Parathyroid adenoma (tissue), 2 donors: ENCODE results near the gene TDRD12.

ENCODE experiments used
- H2AFZ ChIP-seq: fragments of 300-600 bp; sonication (generic); one replicate; pipeline ENCODE4 v1.7.0; 2017; ENCODE audit warnings: antibody characterized with exemption, mild to moderate bottlenecking
- H3K27ac ChIP-seq: fragments of 300-600 bp; sonication (generic); one replicate; pipeline ENCODE4 v1.7.0; 2017
- H3K27me3 ChIP-seq: fragments of 300-600 bp; sonication (generic); one replicate; pipeline ENCODE4 v1.7.0; 2017; ENCODE audit warnings: low read length; ENCODE audit not compliant: control insufficient read depth, insufficient read depth
- H3K36me3 ChIP-seq: fragments of 300-600 bp; sonication (generic); one replicate; pipeline ENCODE4 v1.7.0; 2017; ENCODE audit warnings: low read length; ENCODE audit not compliant: control insufficient read depth, insufficient read depth
- H3K4me1 ChIP-seq: fragments of 300-600 bp; sonication (generic); one replicate; pipeline ENCODE4 v1.7.0; 2017; ENCODE audit warnings: control low read depth
- H3K4me2 ChIP-seq: fragments of 300-600 bp; sonication (generic); one replicate; pipeline ENCODE4 v1.7.0; 2017; ENCODE audit warnings: low read length
- H3K4me3 ChIP-seq: fragments of 300-600 bp; sonication (generic); one replicate; pipeline ENCODE4 v1.7.0; 2017; ENCODE audit warnings: low read depth, low read length
- H3K79me2 ChIP-seq: fragments of 300-600 bp; sonication (generic); one replicate; pipeline ENCODE4 v1.7.0; 2017; ENCODE audit warnings: control low read depth
- H3K9ac ChIP-seq: fragments of 300-600 bp; sonication (generic); one replicate; pipeline ENCODE4 v1.7.0; 2017; ENCODE audit warnings: mild to moderate bottlenecking
- H3K9me3 ChIP-seq: fragments of 300-600 bp; sonication (generic); one replicate; pipeline ENCODE4 v1.7.0; 2017; ENCODE audit warnings: low read length; ENCODE audit not compliant: control insufficient read depth
- CTCF ChIP-seq: fragments of 300-600 bp; sonication (generic); IDR thresholded peaks from one replicate; pipeline ENCODE4 v1.7.0; 2017; ENCODE audit warnings: antibody characterized with exemption, mild to moderate bottlenecking
- donor health status: primary hyperparathyroidism.

TDRD12 gene

GRCh38 chr19:32717496-32717895, 2.1 kb upstream of the TDRD12 start:
- Histone ChIP-seq H2AFZ (no peak overlapping the region), H3K27me3 (no peaks in the 10 kb centered on the region), H3K4me3 (no peak overlapping the region)

GRCh38 chr19:32718286-32718685, 1.3 kb upstream of the TDRD12 start:
- H2AFZ ChIP-seq, result no peak overlapping the region
- H3K9ac ChIP-seq, result no peak overlapping the region
- no peak overlapping the region for H3K4me3 ChIP-seq
- no peaks in the 10 kb centered on the region for H3K9me3 ChIP-seq
- TF ChIP-seq CTCF, result no peak
- H3K27ac ChIP-seq, result no peak overlapping the region
- no peak overlapping the region for H3K4me2 ChIP-seq
- H3K27me3 ChIP-seq, result no peaks in the 10 kb centered on the region
- H3K79me2 ChIP-seq, result no peaks in the 10 kb centered on the region
- no peaks in the 10 kb centered on the region for H3K4me1 ChIP-seq
- H3K36me3 ChIP-seq, result no peaks in the 10 kb centered on the region

More at GRCh38 chr19:32717496-32717895, 2.1 kb upstream of the TDRD12 start:
- no peaks in the 10 kb centered on the region for H3K4me1 ChIP-seq
- no peaks in the 10 kb centered on the region for H3K9me3 ChIP-seq
- H3K79me2 ChIP-seq, result no peaks in the 10 kb centered on the region
- H3K4me2 ChIP-seq, result no peak overlapping the region
- H3K36me3 ChIP-seq, result no peaks in the 10 kb centered on the region
- H3K9ac ChIP-seq, result no peak overlapping the region
- H3K27ac ChIP-seq, result no peak overlapping the region
- no peak for TF ChIP-seq CTCF

DNA sequence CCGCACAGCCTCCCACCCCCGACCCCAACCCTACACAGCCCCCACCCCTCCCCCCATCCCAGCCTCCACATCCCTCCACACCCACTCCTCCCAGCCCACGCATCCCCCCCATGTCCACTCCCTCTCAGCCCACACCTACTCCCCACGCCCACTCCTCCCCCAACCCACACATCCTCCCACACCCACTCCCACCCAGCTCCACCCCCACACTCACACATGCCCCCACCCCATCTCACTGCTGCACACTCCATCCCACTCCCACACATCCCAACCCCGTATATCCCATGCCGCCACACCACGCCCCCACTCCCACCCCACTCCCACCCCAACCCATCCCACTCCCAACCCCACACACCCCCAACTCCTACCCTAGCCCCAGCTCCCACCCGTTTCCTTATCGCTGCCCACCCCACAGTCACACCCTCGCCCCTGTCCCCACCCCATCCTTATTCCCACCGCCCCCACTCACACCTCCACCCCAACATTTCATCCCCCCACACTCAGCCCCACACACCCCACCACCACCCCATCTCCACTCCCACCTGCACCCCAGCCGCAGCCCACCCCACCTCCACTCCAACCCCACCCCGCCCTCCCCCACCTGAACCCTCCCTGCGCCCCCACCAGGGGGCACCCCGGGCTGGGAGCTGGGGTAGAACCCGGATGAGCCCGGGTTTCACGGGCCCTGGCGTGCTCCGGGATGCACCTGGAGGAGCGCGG, 809 bp downstream of the TDRD12 start:
- H3K27ac ChIP-seq, result no peak overlapping the region
- H3K9ac ChIP-seq, result no peak overlapping the region
- TF ChIP-seq CTCF, result no peak
- H3K27me3 ChIP-seq, result no peaks in the 10 kb centered on the region
- no peak overlapping the region for H3K4me2 ChIP-seq
- no peaks in the 10 kb centered on the region for H3K4me1 ChIP-seq
- H3K79me2 ChIP-seq, result no peaks in the 10 kb centered on the region
- H2AFZ ChIP-seq, result no peak overlapping the region
- H3K36me3 ChIP-seq, result no peaks in the 10 kb centered on the region
- H3K9me3 ChIP-seq, result no peaks in the 10 kb centered on the region
- H3K4me3 ChIP-seq, result no peak overlapping the region

GRCh38 chr19:32720936-32721250, 1.3 kb downstream of the TDRD12 start:
- no peak for TF ChIP-seq CTCF
- H3K9ac ChIP-seq, result no peak overlapping the region
- no peaks in the 10 kb centered on the region for H3K79me2 ChIP-seq
- H3K4me3 ChIP-seq, result no peak overlapping the region
- H3K36me3 ChIP-seq, result no peaks in the 10 kb centered on the region
- H3K27me3 ChIP-seq, result no peaks in the 10 kb centered on the region
- no peak overlapping the region for H3K27ac ChIP-seq
- H2AFZ ChIP-seq, result no peak overlapping the region
- H3K4me2 ChIP-seq, result no peak overlapping the region
- no peaks in the 10 kb centered on the region for H3K9me3 ChIP-seq
- H3K4me1 ChIP-seq, result no peaks in the 10 kb centered on the region

- no peak for TF ChIP-seq CTCF
- H3K36me3 ChIP-seq, result no peaks in the 10 kb centered on the region
- no peak overlapping the region for H3K4me2 ChIP-seq
- H3K27me3 ChIP-seq, result no peaks in the 10 kb centered on the region
- no peak overlapping the region for H3K9ac ChIP-seq
- H3K79me2 ChIP-seq, result no peaks in the 10 kb centered on the region
- no peaks in the 10 kb centered on the region for H3K9me3 ChIP-seq
- no peak overlapping the region for H3K4me3 ChIP-seq
- no peak overlapping the region for H3K27ac ChIP-seq
- no peaks in the 10 kb centered on the region for H3K4me1 ChIP-seq
- H2AFZ ChIP-seq, result no peak overlapping the region
Observed at GRCh38 chr19:32735936-32736335, 16.4 kb downstream of the TDRD12 start.
